Transverse colon (tissue), 4 donors: ENCODE results near the gene GRAP.
"Not testable (repeated sequence)": the region's sequence is repeated elsewhere in the genome, so short reads cannot be mapped to it uniquely, and the experiment has no call there.

Source experiments
- EP300 ChIP-seq: sonication (generic); formaldehyde crosslinking; IDR thresholded peaks from one replicate; pipeline ENCODE4 v1.6.1; 2017; ENCODE audit warnings: antibody characterized with exemption, low read depth
- POLR2AphosphoS5 ChIP-seq, 3 donors: sonication (generic); formaldehyde crosslinking; IDR thresholded peaks; one replicate each; pipeline ENCODE4 v1.6.1; 2016; ENCODE audit warnings: antibody characterized with exemption in 3 of 3
- TF ChIP-seq, protein P1 (sequence below), 5 experiments: fragments of 200-600 bp in 3 of 5; fragments of 450-650 bp in 2 of 5; sonication (generic) in 3 of 5; IDR thresholded peaks; 1 replicate in 2 of 5; 2 replicates in 3 of 5; pipeline ENCODE4 v1.5.1; 2016 to 2017; ENCODE audit warnings: antibody characterized with exemption in 5 of 5, inconsistent platforms in 3 of 5, mild to moderate bottlenecking in 2 of 5, moderate library complexity in 1 of 5

DNA sequence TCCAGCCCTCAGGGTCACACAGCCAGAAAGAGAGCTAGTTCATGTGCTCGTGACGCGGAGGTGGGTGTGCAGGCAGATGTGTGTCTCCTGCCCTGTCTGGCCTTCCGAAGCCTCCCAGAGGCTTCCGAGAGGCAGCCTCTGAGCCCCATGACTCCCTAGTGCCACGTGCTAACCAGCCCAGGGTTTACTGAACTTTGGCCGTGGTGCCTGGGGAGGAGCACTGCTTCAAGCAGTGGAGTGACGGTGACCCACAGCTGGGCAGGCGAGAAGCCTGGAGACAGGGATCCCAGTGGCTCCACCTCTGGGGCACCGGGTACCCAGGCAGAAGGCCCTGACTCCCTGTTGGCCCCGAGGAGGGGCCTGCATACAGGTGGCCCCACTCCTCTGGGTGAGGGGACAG lies 18.1 kb downstream of the GRAP start:
- TF ChIP-seq, protein P1, sequence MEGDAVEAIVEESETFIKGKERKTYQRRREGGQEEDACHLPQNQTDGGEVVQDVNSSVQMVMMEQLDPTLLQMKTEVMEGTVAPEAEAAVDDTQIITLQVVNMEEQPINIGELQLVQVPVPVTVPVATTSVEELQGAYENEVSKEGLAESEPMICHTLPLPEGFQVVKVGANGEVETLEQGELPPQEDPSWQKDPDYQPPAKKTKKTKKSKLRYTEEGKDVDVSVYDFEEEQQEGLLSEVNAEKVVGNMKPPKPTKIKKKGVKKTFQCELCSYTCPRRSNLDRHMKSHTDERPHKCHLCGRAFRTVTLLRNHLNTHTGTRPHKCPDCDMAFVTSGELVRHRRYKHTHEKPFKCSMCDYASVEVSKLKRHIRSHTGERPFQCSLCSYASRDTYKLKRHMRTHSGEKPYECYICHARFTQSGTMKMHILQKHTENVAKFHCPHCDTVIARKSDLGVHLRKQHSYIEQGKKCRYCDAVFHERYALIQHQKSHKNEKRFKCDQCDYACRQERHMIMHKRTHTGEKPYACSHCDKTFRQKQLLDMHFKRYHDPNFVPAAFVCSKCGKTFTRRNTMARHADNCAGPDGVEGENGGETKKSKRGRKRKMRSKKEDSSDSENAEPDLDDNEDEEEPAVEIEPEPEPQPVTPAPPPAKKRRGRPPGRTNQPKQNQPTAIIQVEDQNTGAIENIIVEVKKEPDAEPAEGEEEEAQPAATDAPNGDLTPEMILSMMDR (IDR thresholded peaks at IDR 0.05) = not testable (repeated sequence)
- not testable (repeated sequence) for TF ChIP-seq POLR2AphosphoS5 (IDR thresholded peaks at IDR 0.05); EP300
